Stomach (tissue), 9 donors: ENCODE results near the gene IL1R2. TPM values are rescaled to one million over a fixed set of nuclear protein-coding genes. Genes with fewer than 3 reads are reported as not detected.

Experiments used
- DNase-seq, 2 donors: peaks; one replicate each; pipeline versions ENCODE4 v3.0.0 to v3.0.0-alpha.2; 2013 to 2019
- H3K27ac ChIP-seq, 5 donors: fragments of 200-600 bp in 4 of 5; sonication (generic) in 4 of 5; one replicate each; pipeline ENCODE4 v1.5.1; 2013 to 2019; ENCODE audit warnings: mild to moderate bottlenecking in 1 of 5, moderate library complexity in 1 of 5
- H3K27me3 ChIP-seq, 3 donors: fragments of 200-600 bp; sonication (generic); one replicate each; pipeline ENCODE4 v1.5.1; 2017 to 2019; ENCODE audit warnings: mixed run types in 1 of 3
- H3K36me3 ChIP-seq, 4 donors: fragments of 200-600 bp; sonication (generic); 1 replicate in 3 of 4; 2 replicates in 1 of 4; pipeline ENCODE4 v1.5.1; 2016 to 2019
- H3K4me1 ChIP-seq, 4 donors: fragments of 200-600 bp; sonication (generic); one replicate each; pipeline ENCODE4 v1.5.1; 2016 to 2019
- H3K4me3 ChIP-seq, 4 donors: fragments of 200-600 bp; sonication (generic) in 3 of 4; one replicate each; pipeline ENCODE4 v1.5.1; 2016 to 2019; ENCODE audit warnings: mild to moderate bottlenecking in 1 of 4
- H3K9me3 ChIP-seq, 4 donors: fragments of 200-600 bp; sonication (generic); one replicate each; pipeline ENCODE4 v1.5.1; 2016 to 2019
- EP300 ChIP-seq: sonication (generic); formaldehyde crosslinking; IDR thresholded peaks from one replicate; pipeline ENCODE4 v1.6.1; 2017; ENCODE audit warnings: antibody characterized with exemption
- POLR2A ChIP-seq, 4 donors: fragments of 450-650 bp; IDR thresholded peaks; one replicate each; pipeline ENCODE4 v1.6.1; 2016; ENCODE audit warnings: antibody characterized with exemption in 4 of 4, control low read depth in 2 of 4, mild to moderate bottlenecking in 1 of 4, moderate library complexity in 1 of 4
- POLR2AphosphoS5 ChIP-seq, 3 donors: sonication (generic); formaldehyde crosslinking; IDR thresholded peaks; one replicate each; pipeline ENCODE4 v1.6.1; 2016; ENCODE audit warnings: antibody characterized with exemption in 3 of 3
- WGBS, 5 donors: extraction: QIAGEN DNeasy Blood & Tissue Kit in 3 of 5; methylation state at CpG; one replicate each; pipeline versions ENCODE4 v1.1.5 to v1.1.7; 2013 to 2018; 5-methylcytosine and 5-hydroxymethylcytosine counted together
- intact Hi-C: fragments of 100-400 bp; cut with DNase I; formaldehyde crosslinking; loops from one replicate; pipeline ENCODE4 v1.15.1; 2023; ENCODE audit warnings: low total_unique reads
- polyA plus RNA-seq, 3 donors: library from polyadenylated mRNA; stranded (reverse); fragments of 200-250 nt; gene quantifications; one replicate each; pipeline ENCODE4 v1.2.3, GENCODE V29; 2013
- total RNA-seq, 5 donors: library from RNA; depleted of rRNA; stranded (reverse); fragments of >200 nt; gene quantifications; one replicate each; pipeline versions ENCODE4 v1.1.0 to v1.2.3, GENCODE V29; 2014 to 2016
- TF ChIP-seq, protein P1 (sequence below), 7 experiments: fragments of 450-650 bp in 4 of 7; fragments of 200-600 bp in 3 of 7; sonication (generic) in 3 of 7; IDR thresholded peaks; one replicate each; pipeline ENCODE4 v1.5.1; 2016 to 2019; ENCODE audit warnings: antibody characterized with exemption in 7 of 7, control low read depth in 2 of 7, mild to moderate bottlenecking in 1 of 7
- donor health status: healthy with polysubstance abuse.
- donor health status: Bipolar disorder and iron deficiency.
- donor health status: healthy.

IL1R2 gene
- total and polyA plus RNA-seq, 8 donors, result 2.3 to 111 (median 24.8) TPM

DNA sequence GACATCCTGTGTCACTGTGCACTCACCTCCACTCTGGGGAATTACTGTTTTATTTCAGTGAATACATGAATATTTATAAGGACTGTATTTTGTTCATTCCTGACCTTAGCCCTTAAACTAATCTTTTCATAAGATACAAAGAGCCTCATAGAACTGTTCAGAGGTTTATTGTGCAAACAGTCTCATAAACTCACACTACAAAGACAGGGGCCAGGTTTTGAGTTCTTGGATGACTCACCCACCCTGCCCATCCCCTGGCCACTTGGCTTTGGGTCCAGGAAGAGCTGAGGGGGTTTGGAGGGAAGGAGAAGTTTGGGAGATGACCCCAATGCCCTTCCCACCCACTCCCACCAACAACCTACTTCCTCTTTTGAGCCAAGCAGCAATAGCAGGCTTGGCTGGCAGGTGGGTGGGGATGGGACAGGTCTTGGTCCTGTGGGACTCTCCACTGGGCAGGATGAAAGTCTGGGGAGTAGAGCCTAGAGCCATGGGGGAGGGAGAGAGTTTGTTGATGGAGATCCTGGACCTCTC is 43.1 kb upstream of the IL1R2 start:
- Histone ChIP-seq H3K9me3 (peaks cover 0 to 4% (median 0%) of the 10 kb centered on the region in 4 donors), H3K36me3 (no peaks in the 10 kb centered on the region), H3K4me3 (no peak overlapping the region), H3K4me1 (no peaks in the 10 kb centered on the region), H3K27ac (no peak overlapping the region), H3K27me3 (no peaks in the 10 kb centered on the region)
- intact Hi-C loops, result no loop called here
- TF ChIP-seq EP300 (no peak), POLR2AphosphoS5 (IDR thresholded peaks at IDR 0.05) (no peak), POLR2A (IDR thresholded peaks at IDR 0.05) (no peak)
- TF ChIP-seq, protein P1, sequence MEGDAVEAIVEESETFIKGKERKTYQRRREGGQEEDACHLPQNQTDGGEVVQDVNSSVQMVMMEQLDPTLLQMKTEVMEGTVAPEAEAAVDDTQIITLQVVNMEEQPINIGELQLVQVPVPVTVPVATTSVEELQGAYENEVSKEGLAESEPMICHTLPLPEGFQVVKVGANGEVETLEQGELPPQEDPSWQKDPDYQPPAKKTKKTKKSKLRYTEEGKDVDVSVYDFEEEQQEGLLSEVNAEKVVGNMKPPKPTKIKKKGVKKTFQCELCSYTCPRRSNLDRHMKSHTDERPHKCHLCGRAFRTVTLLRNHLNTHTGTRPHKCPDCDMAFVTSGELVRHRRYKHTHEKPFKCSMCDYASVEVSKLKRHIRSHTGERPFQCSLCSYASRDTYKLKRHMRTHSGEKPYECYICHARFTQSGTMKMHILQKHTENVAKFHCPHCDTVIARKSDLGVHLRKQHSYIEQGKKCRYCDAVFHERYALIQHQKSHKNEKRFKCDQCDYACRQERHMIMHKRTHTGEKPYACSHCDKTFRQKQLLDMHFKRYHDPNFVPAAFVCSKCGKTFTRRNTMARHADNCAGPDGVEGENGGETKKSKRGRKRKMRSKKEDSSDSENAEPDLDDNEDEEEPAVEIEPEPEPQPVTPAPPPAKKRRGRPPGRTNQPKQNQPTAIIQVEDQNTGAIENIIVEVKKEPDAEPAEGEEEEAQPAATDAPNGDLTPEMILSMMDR (IDR thresholded peaks at IDR 0.05), result no peak
- no peak for DNase-seq

DNA sequence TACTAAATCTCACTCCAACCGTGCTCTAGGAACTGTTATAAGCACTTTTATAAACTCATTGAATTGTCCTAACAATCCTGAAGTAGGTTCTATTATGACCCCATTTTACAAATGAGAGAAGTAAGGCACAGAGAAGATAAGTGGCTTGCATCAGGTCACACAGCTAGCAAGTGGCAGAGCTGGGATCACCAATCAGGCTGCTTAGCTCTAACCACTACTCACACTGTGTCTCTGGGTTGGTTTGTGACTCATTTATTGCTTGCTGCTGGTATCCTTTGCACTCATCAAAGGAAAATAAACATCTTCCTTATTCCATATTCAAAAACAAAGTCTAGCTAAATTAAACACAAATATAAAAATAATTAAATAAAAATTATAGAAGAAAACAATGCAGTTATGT is 42.5 kb upstream of the IL1R2 start:
- Histone ChIP-seq H3K27ac (no peak overlapping the region), H3K4me1 (no peaks in the 10 kb centered on the region), H3K9me3 (peaks cover 0 to 4% (median 0%) of the 10 kb centered on the region in 4 donors), H3K36me3 (no peaks in the 10 kb centered on the region), H3K4me3 (no peak overlapping the region), H3K27me3 (no peaks in the 10 kb centered on the region)
- whole genome bisulfite sequencing, 5 donors, result 78 to 93% (median 90%) methylated on average over 1 of the region's 1 CpG
- intact Hi-C loops, result no loop called here
- no peak for DNase-seq
- TF ChIP-seq POLR2A (IDR thresholded peaks at IDR 0.05) (no peak), EP300 (no peak), POLR2AphosphoS5 (IDR thresholded peaks at IDR 0.05) (no peak)
- TF ChIP-seq, protein P1 (IDR thresholded peaks at IDR 0.05), result no peak

DNA sequence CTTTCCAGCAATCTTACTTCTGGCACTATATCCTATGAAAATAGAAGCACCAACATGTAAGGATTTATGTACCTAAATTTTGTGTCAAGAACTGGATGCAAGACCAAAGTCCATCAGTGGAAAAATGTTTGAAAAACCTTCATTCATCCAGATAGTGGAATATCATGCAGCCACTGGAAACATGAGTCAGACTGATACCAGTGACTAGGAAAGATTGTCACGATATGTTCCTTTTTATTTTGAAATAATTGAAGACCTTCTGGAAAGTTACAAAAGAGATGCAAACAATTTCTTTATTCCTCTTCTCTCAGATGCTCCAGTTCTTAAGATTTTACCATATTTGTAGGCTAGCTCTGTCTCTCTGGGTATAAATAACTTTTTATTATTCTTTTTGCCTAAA is 40.5 kb upstream of the IL1R2 start:
- 35 to 65% (median 39%) methylated on average over 1 of the region's 1 CpG for WGBS, 5 donors
- Histone ChIP-seq H3K27ac (no peak overlapping the region), H3K36me3 (no peaks in the 10 kb centered on the region), H3K4me3 (no peak overlapping the region), H3K9me3 (peaks cover 0 to 4% (median 0%) of the 10 kb centered on the region in 4 donors), H3K27me3 (no peaks in the 10 kb centered on the region), H3K4me1 (no peaks in the 10 kb centered on the region)
- DNase-seq, result no peak
- intact Hi-C loops, result no loop called here
- TF ChIP-seq POLR2AphosphoS5 (IDR thresholded peaks at IDR 0.05) (no peak), POLR2A (IDR thresholded peaks at IDR 0.05) (no peak), EP300 (no peak)
- TF ChIP-seq, protein P1 (IDR thresholded peaks at IDR 0.05), result no peak

DNA sequence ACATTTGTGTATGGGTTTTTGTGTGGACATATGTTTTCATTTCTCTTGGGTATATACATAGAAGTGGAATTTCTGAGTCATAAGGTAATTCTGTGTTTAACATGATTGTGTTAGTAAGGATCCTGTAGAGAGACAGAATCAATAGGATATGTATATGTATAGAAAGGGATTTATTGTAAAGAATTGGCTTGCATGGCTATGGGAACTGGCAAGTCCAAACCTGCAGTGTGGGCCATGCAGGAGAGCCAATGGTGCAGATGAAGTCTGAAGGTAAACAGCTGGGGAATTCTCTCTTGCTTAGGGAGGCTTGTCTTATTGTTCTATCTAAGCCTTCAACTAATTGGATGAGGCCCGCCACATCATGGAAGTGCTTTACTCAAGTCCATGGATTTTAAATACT is 39.2 kb upstream of the IL1R2 start:
- no peaks in the 10 kb centered on the region for H3K36me3 ChIP-seq
- H3K4me3 ChIP-seq, result no peak overlapping the region
- no peak overlapping the region for H3K27ac ChIP-seq
- DNase-seq, result no peak
- intact Hi-C loops, result no loop called here
- H3K27me3 ChIP-seq, result no peaks in the 10 kb centered on the region
- H3K4me1 ChIP-seq, result no peaks in the 10 kb centered on the region
- no peak for TF ChIP-seq POLR2AphosphoS5 (IDR thresholded peaks at IDR 0.05)
- TF ChIP-seq, protein P1 (IDR thresholded peaks at IDR 0.05), result no peak
- no peak for TF ChIP-seq POLR2A (IDR thresholded peaks at IDR 0.05)
- no peak for TF ChIP-seq EP300
- 84 to 100% (median 95%) methylated on average over 1 of the region's 1 CpG for WGBS, 5 donors
- H3K9me3 ChIP-seq, result peaks cover 0 to 4% (median 0%) of the 10 kb centered on the region in 4 donors
